Retinal pigment epithelial cell (primary cell): ENCODE results near the gene UTP20.

Experiments used
- DNase-seq: peaks from one replicate; pipeline ENCODE4 v3.0.0-alpha.2; 2010; ENCODE audit warnings: low read depth
- H3K4me3 ChIP-seq: 2 replicates; pipeline ENCODE4 v1.5.1; 2011; ENCODE audit warnings: mild to moderate bottlenecking, low read length, control low read depth, moderate library complexity
- TF ChIP-seq, protein P1 (sequence below): conservative IDR thresholded peaks from 2 replicates; pipeline ENCODE4 v1.5.1; 2011; ENCODE audit warnings: low read depth, low read length, control low read depth, inconsistent platforms

Gene UTP20

DNA sequence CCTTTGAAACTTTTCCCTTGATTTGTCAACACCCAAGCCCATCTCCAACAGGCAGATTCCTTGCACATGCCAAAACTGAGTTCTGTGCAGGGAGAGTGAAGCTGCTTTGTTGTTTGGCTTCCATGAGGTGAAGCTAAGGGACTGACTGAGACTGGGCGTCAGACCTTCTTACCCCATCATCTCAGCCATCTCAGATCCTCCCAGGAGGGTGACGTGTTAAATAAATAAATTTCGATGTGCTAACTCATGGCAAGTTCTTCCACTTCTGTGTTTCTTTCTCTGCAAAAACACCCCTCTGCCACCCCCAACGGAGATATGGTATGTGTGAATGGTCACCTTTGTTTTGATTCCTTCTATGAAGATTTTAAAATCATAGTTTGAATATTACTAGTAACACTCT is 17.8 kb downstream of the UTP20 start:
- no peak for DNase-seq
- TF ChIP-seq, protein P1, sequence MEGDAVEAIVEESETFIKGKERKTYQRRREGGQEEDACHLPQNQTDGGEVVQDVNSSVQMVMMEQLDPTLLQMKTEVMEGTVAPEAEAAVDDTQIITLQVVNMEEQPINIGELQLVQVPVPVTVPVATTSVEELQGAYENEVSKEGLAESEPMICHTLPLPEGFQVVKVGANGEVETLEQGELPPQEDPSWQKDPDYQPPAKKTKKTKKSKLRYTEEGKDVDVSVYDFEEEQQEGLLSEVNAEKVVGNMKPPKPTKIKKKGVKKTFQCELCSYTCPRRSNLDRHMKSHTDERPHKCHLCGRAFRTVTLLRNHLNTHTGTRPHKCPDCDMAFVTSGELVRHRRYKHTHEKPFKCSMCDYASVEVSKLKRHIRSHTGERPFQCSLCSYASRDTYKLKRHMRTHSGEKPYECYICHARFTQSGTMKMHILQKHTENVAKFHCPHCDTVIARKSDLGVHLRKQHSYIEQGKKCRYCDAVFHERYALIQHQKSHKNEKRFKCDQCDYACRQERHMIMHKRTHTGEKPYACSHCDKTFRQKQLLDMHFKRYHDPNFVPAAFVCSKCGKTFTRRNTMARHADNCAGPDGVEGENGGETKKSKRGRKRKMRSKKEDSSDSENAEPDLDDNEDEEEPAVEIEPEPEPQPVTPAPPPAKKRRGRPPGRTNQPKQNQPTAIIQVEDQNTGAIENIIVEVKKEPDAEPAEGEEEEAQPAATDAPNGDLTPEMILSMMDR, result no peak
- H3K4me3 ChIP-seq, result no peak overlapping the region

DNA sequence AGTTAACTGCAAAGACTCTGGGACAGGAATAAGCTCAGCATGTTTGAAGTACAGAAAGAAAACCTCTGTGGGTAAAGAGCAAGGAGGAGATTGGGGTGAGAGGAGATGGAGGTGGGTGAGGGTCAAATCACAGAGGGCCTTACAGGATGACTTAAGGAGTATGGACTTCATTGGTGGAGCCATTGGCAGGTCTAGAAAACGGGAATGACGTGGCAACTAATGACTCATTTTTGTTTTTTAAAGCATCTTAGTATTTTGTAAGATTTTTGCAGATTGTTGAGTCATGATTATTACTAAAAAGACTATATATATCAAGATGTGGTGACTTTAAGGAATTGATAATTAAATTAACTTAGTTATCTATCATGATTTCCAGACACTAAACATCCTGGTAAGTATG is 18.5 kb downstream of the UTP20 start:
- TF ChIP-seq, protein P1, result no peak
- no peak for DNase-seq
- H3K4me3 ChIP-seq, result no peak overlapping the region

DNA sequence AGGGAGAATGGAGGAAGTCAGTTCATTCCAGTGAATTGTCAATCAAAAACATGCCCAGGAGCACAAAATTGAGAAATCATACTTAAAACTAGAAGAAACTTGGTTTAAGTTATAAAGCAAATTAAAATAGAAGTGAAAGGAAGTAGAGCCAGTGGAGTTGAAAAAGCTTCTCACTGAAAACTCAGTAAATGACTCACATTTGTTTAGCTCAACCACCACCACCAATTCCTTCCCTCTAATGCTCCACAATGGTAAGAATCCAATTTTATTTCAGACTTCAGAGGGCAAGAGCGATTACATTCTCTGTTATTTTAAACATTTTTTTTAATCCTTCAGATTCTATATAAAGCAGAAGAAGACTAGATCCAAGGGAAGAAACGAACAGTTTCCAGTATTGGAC is 19.4 kb downstream of the UTP20 start:
- H3K4me3 ChIP-seq, result no peak overlapping the region
- no peak for DNase-seq
- TF ChIP-seq, protein P1, result no peak

DNA sequence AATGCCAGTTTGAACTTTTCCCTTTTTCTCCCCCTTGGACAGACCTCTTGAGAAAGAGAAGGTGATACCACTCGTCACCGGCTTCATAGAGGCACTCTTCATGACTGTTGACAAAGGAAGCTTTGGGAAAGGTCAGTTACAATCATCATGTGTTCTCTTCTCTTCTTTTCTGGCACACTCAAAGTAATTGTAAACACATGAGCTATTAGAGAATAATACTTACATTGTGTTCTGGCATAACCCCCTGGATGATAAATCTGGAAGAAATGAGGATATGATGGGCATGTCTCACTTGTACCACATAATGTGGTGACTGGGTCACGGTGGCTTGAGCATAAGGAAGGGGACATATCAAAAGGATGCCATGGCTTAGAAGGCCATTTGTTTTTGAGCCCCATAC is 20.0 kb downstream of the UTP20 start:
- no peak for DNase-seq
- no peak overlapping the region for H3K4me3 ChIP-seq
- TF ChIP-seq, protein P1, result no peak

DNA sequence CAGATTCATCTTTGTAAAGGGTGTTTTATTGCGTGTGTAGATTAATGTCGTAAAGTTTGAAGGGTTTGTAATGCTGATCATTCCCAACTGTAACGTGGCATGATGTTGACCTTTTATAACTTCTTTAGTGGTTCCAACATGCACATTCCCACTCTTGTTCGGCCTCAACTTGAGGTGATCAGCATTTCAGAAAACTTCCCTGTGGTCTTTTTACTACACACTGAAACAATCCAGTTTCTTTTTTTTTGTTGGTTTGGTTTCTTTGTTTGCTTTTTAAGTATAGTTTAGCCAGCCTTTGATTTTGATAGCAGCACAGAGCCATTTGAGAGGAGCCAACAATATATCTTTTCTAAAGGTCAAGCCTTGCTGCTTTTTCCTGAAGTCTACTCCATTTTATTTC is 22.8 kb downstream of the UTP20 start:
- no peak overlapping the region for H3K4me3 ChIP-seq
- DNase-seq, result no peak
- TF ChIP-seq, protein P1, result no peak

DNA sequence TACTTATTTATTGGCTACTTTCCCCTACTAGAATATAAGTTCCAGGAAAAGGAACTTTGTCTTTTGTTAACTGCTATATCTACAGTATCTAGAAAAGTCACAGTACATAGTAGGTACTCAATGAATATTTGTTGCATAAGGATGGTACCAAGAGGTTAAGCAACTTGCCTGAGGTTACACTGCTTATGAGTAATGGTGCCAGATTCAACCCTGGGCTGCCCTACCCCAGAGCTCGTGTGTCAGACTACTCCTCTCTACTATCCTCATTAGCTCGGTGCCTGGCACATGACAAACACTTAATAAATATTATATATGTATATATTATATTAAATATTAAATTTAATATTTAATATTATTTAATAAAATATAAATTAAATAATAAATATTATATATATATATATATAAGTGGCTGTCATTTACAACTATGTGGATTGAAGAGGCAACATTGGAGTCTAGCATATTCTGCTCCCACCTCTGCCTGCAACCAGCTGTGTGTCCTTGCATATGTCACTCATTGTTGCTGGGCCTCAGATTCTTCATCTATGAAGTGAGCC is 25.4 kb downstream of the UTP20 start:
- TF ChIP-seq, protein P1, result no peak
- DNase-seq, result no peak
- no peak overlapping the region for H3K4me3 ChIP-seq

DNA sequence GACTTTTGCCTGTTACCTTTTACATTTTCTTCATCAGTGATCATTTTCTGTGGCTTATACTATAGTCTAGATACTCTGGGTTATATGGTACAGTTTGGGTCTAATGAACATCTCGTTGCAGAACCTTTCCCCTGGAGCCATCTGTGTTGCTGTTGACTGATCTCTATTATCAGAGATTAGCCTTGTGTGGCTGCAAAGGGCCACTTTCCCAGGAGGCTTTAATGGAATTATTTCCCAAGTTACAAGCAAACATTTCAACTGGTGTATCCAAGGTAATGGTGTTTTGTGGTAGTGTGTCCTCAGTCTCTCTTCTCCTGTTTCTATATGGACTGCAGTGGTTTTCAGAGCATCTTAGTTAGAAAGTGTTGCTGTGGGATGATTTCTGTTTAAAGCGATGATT is 25.9 kb downstream of the UTP20 start:
- TF ChIP-seq, protein P1, result no peak
- no peak overlapping the region for H3K4me3 ChIP-seq
- no peak for DNase-seq
